Hepatocyte (in vitro differentiated cells): ENCODE data around the gene GOLPH3.

Source experiments
- EZH2 ChIP-seq: fragments of 200-600 bp; sonication (generic); IDR thresholded peaks from 2 replicates; pipeline ENCODE4 v1.6.1; 2016; ENCODE audit warnings: antibody characterized with exemption, mild to moderate bottlenecking, borderline replicate concordance
- EZH2phosphoT487 ChIP-seq: fragments of 200-600 bp; sonication (generic); IDR thresholded peaks from one replicate; pipeline ENCODE4 v1.6.1; 2018; ENCODE audit warnings: antibody characterized with exemption, mild to moderate bottlenecking, low read depth, moderate library complexity; ENCODE audit not compliant: unreplicated experiment, severe bottlenecking
- TF ChIP-seq, protein P1 (sequence below): fragments of 200-600 bp; sonication (generic); IDR thresholded peaks from 2 replicates; pipeline ENCODE4 v1.5.1; 2016; ENCODE audit warnings: antibody characterized with exemption, mild to moderate bottlenecking; ENCODE audit not compliant: poor library complexity

- TF ChIP-seq, protein P1, sequence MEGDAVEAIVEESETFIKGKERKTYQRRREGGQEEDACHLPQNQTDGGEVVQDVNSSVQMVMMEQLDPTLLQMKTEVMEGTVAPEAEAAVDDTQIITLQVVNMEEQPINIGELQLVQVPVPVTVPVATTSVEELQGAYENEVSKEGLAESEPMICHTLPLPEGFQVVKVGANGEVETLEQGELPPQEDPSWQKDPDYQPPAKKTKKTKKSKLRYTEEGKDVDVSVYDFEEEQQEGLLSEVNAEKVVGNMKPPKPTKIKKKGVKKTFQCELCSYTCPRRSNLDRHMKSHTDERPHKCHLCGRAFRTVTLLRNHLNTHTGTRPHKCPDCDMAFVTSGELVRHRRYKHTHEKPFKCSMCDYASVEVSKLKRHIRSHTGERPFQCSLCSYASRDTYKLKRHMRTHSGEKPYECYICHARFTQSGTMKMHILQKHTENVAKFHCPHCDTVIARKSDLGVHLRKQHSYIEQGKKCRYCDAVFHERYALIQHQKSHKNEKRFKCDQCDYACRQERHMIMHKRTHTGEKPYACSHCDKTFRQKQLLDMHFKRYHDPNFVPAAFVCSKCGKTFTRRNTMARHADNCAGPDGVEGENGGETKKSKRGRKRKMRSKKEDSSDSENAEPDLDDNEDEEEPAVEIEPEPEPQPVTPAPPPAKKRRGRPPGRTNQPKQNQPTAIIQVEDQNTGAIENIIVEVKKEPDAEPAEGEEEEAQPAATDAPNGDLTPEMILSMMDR: no peak
- TF ChIP-seq EZH2 (no peak), EZH2phosphoT487 (no peak)
Observed at GRCh38 chr5:32168460-32169033, 5.6 kb downstream of the GOLPH3 start.
